GM12874 (cell line): Measurements from ENCODE around the gene FRMD5.

Source experiments
- CTCF ChIP-seq: IDR thresholded peaks from 2 replicates; pipeline ENCODE4 v1.5.1; 2011; ENCODE audit warnings: low read depth, mild to moderate bottlenecking, control low read depth, low read length, moderate library complexity; ENCODE audit not compliant: insufficient read depth

Gene FRMD5

GRCh38 chr15:44195151-44195740 is at the start of gene FRMD5:
Gene FRMD5 (minus strand): TSS chr15:44195271.
- peak; percentile 19; the same call in 1 of the 2 replicates for TF ChIP-seq CTCF

GRCh38 chr15:44243829-44244228 is 48.8 kb upstream of the FRMD5 start:
- no peak for TF ChIP-seq CTCF

- no peak for TF ChIP-seq CTCF
Observed at GRCh38 chr15:44243141-44243540, 48.1 kb upstream of the FRMD5 start.

DNA sequence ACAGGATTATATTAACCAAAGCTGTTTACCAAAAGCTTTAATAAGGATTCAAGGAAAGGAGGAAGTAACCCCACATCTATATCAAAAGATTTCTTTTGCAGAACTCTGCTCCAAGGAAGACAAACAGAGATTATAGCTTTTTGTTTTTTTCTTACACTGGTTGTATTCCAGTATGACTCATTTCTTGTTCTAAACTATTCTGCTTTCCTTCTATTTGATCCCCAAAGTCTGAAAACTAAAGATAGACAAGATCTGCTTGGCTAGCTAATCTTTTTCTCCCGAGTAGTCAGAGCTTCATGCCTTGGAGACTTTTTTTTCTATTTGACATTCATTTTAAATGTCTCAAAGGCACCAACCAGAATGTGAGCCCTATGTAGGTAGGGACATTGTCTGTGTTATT is 36.8 kb upstream of the FRMD5 start:
- no peak for TF ChIP-seq CTCF

DNA sequence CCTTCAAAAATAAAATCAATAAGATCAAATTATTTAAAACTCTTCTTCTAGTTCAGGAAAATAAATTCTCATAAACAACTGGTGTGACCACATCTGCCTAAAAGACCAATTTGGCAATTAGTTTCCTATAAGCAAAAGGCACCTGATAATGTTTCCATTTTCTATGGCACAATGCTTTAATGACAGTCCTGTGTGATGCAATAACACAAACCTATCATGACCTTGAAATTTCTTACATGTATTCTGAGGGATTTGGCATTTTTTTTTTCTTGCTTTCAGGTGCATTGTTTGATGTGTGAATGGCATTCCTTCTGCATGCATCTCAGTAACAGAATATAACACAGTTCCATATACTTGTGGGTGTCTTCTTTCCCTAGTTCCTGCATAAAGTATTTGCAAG is 32.5 kb upstream of the FRMD5 start:
- no peak for TF ChIP-seq CTCF

DNA sequence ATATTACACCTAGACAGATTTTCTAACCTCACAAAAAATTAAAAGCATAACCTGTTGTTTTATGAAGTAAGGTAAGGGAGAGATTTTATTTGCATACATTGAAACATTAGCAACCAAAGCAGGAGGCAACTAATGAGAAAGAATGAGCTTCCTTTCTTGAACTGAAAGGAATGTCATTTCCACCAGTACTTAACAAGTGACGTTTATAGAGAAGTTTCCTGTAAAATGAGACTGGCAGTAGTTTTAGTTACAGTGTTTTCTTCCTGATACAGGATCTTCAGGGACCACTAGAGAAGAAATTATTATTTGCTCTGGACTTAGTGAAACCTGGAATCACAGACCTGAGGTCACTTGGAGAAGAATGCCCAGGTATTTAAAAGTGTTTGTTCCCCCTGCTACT is 27.4 kb upstream of the FRMD5 start:
- no peak for TF ChIP-seq CTCF

DNA sequence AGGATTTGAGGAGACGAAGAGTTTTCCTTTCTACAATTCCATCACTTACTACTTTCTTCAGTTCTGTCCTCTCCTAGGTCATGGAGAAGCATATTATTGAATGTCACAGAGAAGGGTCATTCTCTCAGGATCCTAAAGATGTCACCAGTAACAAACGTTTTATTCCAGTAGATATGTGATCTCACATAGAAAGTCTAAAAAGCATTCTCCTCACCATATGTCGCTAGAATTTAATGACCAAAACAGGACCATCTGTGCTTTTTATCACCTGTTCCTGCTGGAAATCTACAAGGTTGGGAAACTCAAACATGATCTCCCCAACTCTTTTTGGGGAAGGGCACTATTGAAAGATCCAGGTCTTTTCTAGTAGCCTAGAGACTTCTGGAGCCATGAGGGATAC is 24.0 kb upstream of the FRMD5 start:
- TF ChIP-seq CTCF = no peak

GRCh38 chr15:44216958-44217357 is 21.9 kb upstream of the FRMD5 start:
- no peak for TF ChIP-seq CTCF
